PC-9 (cell line): Measurements from ENCODE around the gene TMEM119.

ENCODE experiments used
- EZH2 ChIP-seq: fragments of 200-600 bp; sonication (generic); IDR thresholded peaks from 2 replicates; pipeline ENCODE4 v1.8.0; 2017; ENCODE audit warnings: antibody characterized with exemption, low read depth
- TF ChIP-seq, protein P1 (sequence below): fragments of 200-600 bp; sonication (generic); conservative IDR thresholded peaks from 2 replicates; pipeline ENCODE4 v1.6.1; 2017; ENCODE audit warnings: mixed run types, antibody characterized with exemption, mild to moderate bottlenecking, moderate library complexity

DNA sequence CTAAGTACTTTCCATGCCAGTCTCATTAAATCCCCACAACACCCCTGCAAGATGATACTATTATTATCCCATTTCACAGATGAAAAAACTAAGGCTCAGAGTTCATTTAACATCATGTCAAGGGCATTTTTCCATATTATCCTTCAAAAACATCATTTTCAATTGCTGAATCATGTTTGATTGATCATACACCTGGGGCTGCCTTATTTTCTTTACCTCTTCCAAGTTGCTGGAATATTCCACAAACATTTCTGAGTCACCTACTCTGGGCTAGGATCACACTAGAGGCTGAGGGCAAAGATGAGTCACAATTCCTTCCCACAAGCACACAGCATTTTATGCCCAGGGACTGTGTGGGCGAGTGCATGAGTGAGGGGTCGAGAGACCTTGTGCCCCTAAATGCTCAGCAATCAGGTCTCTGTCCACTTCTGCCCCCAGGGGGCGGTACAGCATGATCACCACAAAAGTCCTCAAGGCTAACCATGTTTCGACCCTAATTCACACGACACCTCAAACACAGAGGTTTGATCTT is 14.1 kb upstream of the TMEM119 start:
- no peak for TF ChIP-seq EZH2
- TF ChIP-seq, protein P1, sequence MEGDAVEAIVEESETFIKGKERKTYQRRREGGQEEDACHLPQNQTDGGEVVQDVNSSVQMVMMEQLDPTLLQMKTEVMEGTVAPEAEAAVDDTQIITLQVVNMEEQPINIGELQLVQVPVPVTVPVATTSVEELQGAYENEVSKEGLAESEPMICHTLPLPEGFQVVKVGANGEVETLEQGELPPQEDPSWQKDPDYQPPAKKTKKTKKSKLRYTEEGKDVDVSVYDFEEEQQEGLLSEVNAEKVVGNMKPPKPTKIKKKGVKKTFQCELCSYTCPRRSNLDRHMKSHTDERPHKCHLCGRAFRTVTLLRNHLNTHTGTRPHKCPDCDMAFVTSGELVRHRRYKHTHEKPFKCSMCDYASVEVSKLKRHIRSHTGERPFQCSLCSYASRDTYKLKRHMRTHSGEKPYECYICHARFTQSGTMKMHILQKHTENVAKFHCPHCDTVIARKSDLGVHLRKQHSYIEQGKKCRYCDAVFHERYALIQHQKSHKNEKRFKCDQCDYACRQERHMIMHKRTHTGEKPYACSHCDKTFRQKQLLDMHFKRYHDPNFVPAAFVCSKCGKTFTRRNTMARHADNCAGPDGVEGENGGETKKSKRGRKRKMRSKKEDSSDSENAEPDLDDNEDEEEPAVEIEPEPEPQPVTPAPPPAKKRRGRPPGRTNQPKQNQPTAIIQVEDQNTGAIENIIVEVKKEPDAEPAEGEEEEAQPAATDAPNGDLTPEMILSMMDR = peak; percentile 58
